ENCODE results near the gene ICAM5. TPM values are rescaled to one million over a fixed set of nuclear protein-coding genes. Genes with fewer than 3 reads are reported as not detected.
A peak's percentile ranks its signal among the peaks of the same experiment; 100 is the strongest.

The ICAM5 gene
- total and polyA plus RNA-seq, 2 donors from 2014 or later = 0.34 to 2.9 TPM

- no peak for FAIRE-seq
- Histone ChIP-seq H3K9me3 (ENCODE audit: control insufficient read depth in 2 of 3, insufficient read depth in 1 of 3, low read length in 3 of 3) (no peaks in the 10 kb centered on the region), H3K27ac (ENCODE audit: low read depth in 2 of 2, low read length in 2 of 2) (peak within 1 kb of the TSS in 1 of 2 donors; percentile 0), H3K36me3 (ENCODE audit: control insufficient read depth in 2 of 3, insufficient read depth in 3 of 3, low read length in 3 of 3) (peaks cover 0 to 3% (median 0%) of the 10 kb centered on the region in 3 donors), H3K9ac (ENCODE audit: low read length in 3 of 3) (no peak within 1 kb of the TSS), H3K4me1 (ENCODE audit: control insufficient read depth in 2 of 3, insufficient read depth in 2 of 3, low read depth in 1 of 3, low read length in 3 of 3) (peaks cover 0 to 24% (median 7%) of the 10 kb centered on the region in 3 donors), H3K4me3 (ENCODE audit: low read length in 3 of 3) (no peak within 1 kb of the TSS), H3K27me3 (ENCODE audit: control insufficient read depth, insufficient read depth, low read length) (peaks cover 24% of the 10 kb centered on the region)
- intact Hi-C loops (cut with DNase I) = no loop called here
- DNase-seq = peak in 4 of 5 donors; percentile 73 to 97 (median 88)
- no peak for TF ChIP-seq CTCF (IDR thresholded peaks at IDR 0.05; ENCODE audit: borderline replicate concordance, extremely low read depth, insufficient read depth)
Measured at GRCh38 chr19:10286803-10287737, 2.7 kb upstream of the ICAM5 start, which contains the start of gene ICAM4. Gene ICAM4 (plus strand): TSS chr19:10286955. CDS start chr19:10287013, 58 bp downstream.

- peaks cover 0 to 28% (median 7%) of the 10 kb centered on the region in 3 donors for H3K4me1 ChIP-seq (ENCODE audit: control insufficient read depth in 2 of 3, insufficient read depth in 2 of 3, low read depth in 1 of 3, low read length in 3 of 3)
- no peaks in the 10 kb centered on the region for H3K9me3 ChIP-seq (ENCODE audit: control insufficient read depth in 2 of 3, insufficient read depth in 1 of 3, low read length in 3 of 3)
- no peak overlapping the region for H3K9ac ChIP-seq (ENCODE audit: low read length in 3 of 3)
- H3K4me3 ChIP-seq (ENCODE audit: low read length in 3 of 3) = no peak overlapping the region
- H3K27ac ChIP-seq (ENCODE audit: low read depth in 2 of 2, low read length in 2 of 2) = no peak overlapping the region
- intact Hi-C loops (cut with DNase I) = no loop called here
- H3K27me3 ChIP-seq (ENCODE audit: control insufficient read depth, insufficient read depth, low read length) = peaks cover 37% of the 10 kb centered on the region
- TF ChIP-seq CTCF (IDR thresholded peaks at IDR 0.05; ENCODE audit: borderline replicate concordance, extremely low read depth, insufficient read depth) = no peak
- peaks cover 0 to 3% (median 0%) of the 10 kb centered on the region in 3 donors for H3K36me3 ChIP-seq (ENCODE audit: control insufficient read depth in 2 of 3, insufficient read depth in 3 of 3, low read length in 3 of 3)
- DNase-seq = peak in 3 of 5 donors; percentile 53 to 64 (median 59)
- no peak for FAIRE-seq
Measured at GRCh38 chr19:10288662-10289166, 1.0 kb upstream of the ICAM5 start.

- peaks cover 0 to 30% (median 7%) of the 10 kb centered on the region in 3 donors for H3K4me1 ChIP-seq (ENCODE audit: control insufficient read depth in 2 of 3, insufficient read depth in 2 of 3, low read depth in 1 of 3, low read length in 3 of 3)
- FAIRE-seq (no peak), DNase-seq (peak in 3 of 5 donors; percentile 29 to 87 (median 74))
- TF ChIP-seq CTCF (IDR thresholded peaks at IDR 0.05; ENCODE audit: borderline replicate concordance, extremely low read depth, insufficient read depth) = no peak
- H3K4me3 ChIP-seq (ENCODE audit: low read length in 3 of 3) = peak overlapping the region in 1 of 3 donors; percentile 32
- H3K36me3 ChIP-seq (ENCODE audit: control insufficient read depth in 2 of 3, insufficient read depth in 3 of 3, low read length in 3 of 3) = peaks cover 0 to 3% (median 0%) of the 10 kb centered on the region in 3 donors
- H3K27ac ChIP-seq (ENCODE audit: low read depth in 2 of 2, low read length in 2 of 2) = no peak overlapping the region
- H3K9me3 ChIP-seq (ENCODE audit: control insufficient read depth in 2 of 3, insufficient read depth in 1 of 3, low read length in 3 of 3) = no peaks in the 10 kb centered on the region
- peak overlapping the region in 1 of 3 donors; percentile 19 for H3K9ac ChIP-seq (ENCODE audit: low read length in 3 of 3)
- intact Hi-C loops (cut with DNase I) = no loop called here
- peaks cover 41% of the 10 kb centered on the region for H3K27me3 ChIP-seq (ENCODE audit: control insufficient read depth, insufficient read depth, low read length)
Measured at GRCh38 chr19:10289167-10289835, 451 bp upstream of the ICAM5 start.
